HUDEP-2 (cell line): Measurements from ENCODE around the gene OR6C4.
"Not testable (repeated sequence)": the region's sequence is repeated elsewhere in the genome, so short reads cannot be mapped to it uniquely, and the experiment has no call there.

ENCODE experiments used
- DNase-seq, 76 experiments: peaks; one replicate each; lab custom pipeline; 2025; ENCODE audit not compliant: unreplicated experiment in 76 of 76; lab: John Stamatoyannopoulos, UW

OR6C4 gene

GRCh38 chr12:55549302-55549701, at the start of gene OR6C4:
Gene OR6C4, plus strand, starts transcription at chr12:55549602. Its CDS starts 1,625 bp downstream, at chr12:55551227.
- no peak for DNase-seq

GRCh38 chr12:55499810-55500252, 49.6 kb upstream of the OR6C4 start:
- peak in 10 of 76 experiments; percentile 1 to 39 (median 21) for DNase-seq

GRCh38 chr12:55501601-55502000, 47.8 kb upstream of the OR6C4 start:
- DNase-seq: no peak

GRCh38 chr12:55515696-55516095, 33.7 kb upstream of the OR6C4 start:
- peak in 1 of 76 experiments; percentile 7 for DNase-seq

GRCh38 chr12:55516391-55516790, 33.0 kb upstream of the OR6C4 start:
- no peak for DNase-seq

GRCh38 chr12:55548235-55548634, 1.2 kb upstream of the OR6C4 start:
- not testable (repeated sequence) for DNase-seq

GRCh38 chr12:55548756-55549155, 646 bp upstream of the OR6C4 start:
- no peak for DNase-seq

- no peak for DNase-seq
Measured at GRCh38 chr12:55554296-55554695, 4.9 kb downstream of the OR6C4 start.

GRCh38 chr12:55570060-55570459, 20.7 kb downstream of the OR6C4 start:
- DNase-seq: not testable (repeated sequence)

- not testable (repeated sequence) for DNase-seq
Measured at GRCh38 chr12:55570689-55571088, 21.3 kb downstream of the OR6C4 start.

- DNase-seq: no peak
Measured at GRCh38 chr12:55572168-55572567, 22.8 kb downstream of the OR6C4 start, which contains the start of gene OR2AP1. Gene OR2AP1, plus strand, starts transcription at chr12:55572468. Its CDS starts 1,947 bp downstream, at chr12:55574415.

GRCh38 chr12:55582066-55582465, 32.7 kb downstream of the OR6C4 start:
- DNase-seq: no peak

GRCh38 chr12:55585817-55586216, 36.4 kb downstream of the OR6C4 start:
- no peak for DNase-seq

- not testable (repeated sequence) for DNase-seq
Measured at GRCh38 chr12:55590152-55590551, 40.8 kb downstream of the OR6C4 start.
